Trophoblast cell (in vitro differentiated cells and primary cell): ENCODE results near the gene TBRG4.

Source experiments
- DNase-seq, 2 donors: peaks; one replicate each; pipeline ENCODE4 v3.0.0-alpha.2; 2016
- H2AFZ ChIP-seq: 2 replicates; pipeline ENCODE4 v1.6.1; 2013; ENCODE audit warnings: low read length, moderate library complexity, mild to moderate bottlenecking; ENCODE audit not compliant: insufficient read depth, poor library complexity
- H2AK5ac ChIP-seq: 2 replicates; pipeline ENCODE4 v1.6.1; 2013; ENCODE audit warnings: mild to moderate bottlenecking, low read length
- H2BK120ac ChIP-seq: 2 replicates; pipeline ENCODE4 v1.6.1; 2013; ENCODE audit warnings: low read length, mild to moderate bottlenecking, moderate library complexity; ENCODE audit not compliant: insufficient read depth, poor library complexity
- H2BK12ac ChIP-seq: 2 replicates; pipeline ENCODE4 v1.6.1; 2013; ENCODE audit warnings: mild to moderate bottlenecking, low read length, moderate library complexity
- H2BK5ac ChIP-seq: 2 replicates; pipeline ENCODE4 v1.6.1; 2013; ENCODE audit warnings: low read length, low read depth, moderate library complexity, mild to moderate bottlenecking; ENCODE audit not compliant: poor library complexity
- H3K14ac ChIP-seq: 2 replicates; pipeline ENCODE4 v1.6.1; 2013; ENCODE audit warnings: mild to moderate bottlenecking, low read length
- H3K18ac ChIP-seq: 2 replicates; pipeline ENCODE4 v1.6.1; 2013; ENCODE audit warnings: mild to moderate bottlenecking, low read length
- H3K23ac ChIP-seq: 2 replicates; pipeline ENCODE4 v1.6.1; 2013; ENCODE audit warnings: low read length
- H3K27ac ChIP-seq: 2 replicates; pipeline ENCODE4 v1.5.1; 2013; ENCODE audit warnings: low read depth, mild to moderate bottlenecking, inconsistent platforms, low read length, moderate library complexity
- H3K27me3 ChIP-seq: 2 replicates; pipeline ENCODE4 v1.6.1; 2013; ENCODE audit warnings: inconsistent platforms, mild to moderate bottlenecking, low read length, moderate library complexity; ENCODE audit not compliant: insufficient read depth
- H3K36me3 ChIP-seq, 2 experiments: 1 replicate in 1 of 2; 2 replicates in 1 of 2; pipeline ENCODE4 v1.6.1; 2013; ENCODE audit warnings: low read length in 2 of 2, mild to moderate bottlenecking in 2 of 2, moderate library complexity in 1 of 2; ENCODE audit not compliant: insufficient read depth in 2 of 2, control insufficient read depth in 1 of 2
- H3K4ac ChIP-seq: 2 replicates; pipeline ENCODE4 v1.6.1; 2013; ENCODE audit warnings: low read depth, mild to moderate bottlenecking, low read length, moderate library complexity
- H3K4me1 ChIP-seq, 2 experiments: 1 replicate in 1 of 2; 2 replicates in 1 of 2; pipeline ENCODE4 v1.6.1; 2013; ENCODE audit warnings: low read length in 2 of 2, mild to moderate bottlenecking in 2 of 2, moderate library complexity in 1 of 2; ENCODE audit not compliant: insufficient read depth in 2 of 2, control insufficient read depth in 1 of 2
- H3K4me2 ChIP-seq: 2 replicates; pipeline ENCODE4 v1.6.1; 2013; ENCODE audit warnings: inconsistent platforms, mild to moderate bottlenecking, low read length, moderate library complexity
- H3K4me3 ChIP-seq: 2 replicates; pipeline ENCODE4 v1.5.1; 2013; ENCODE audit warnings: mild to moderate bottlenecking, low read depth, low read length, inconsistent platforms
- H3K79me1 ChIP-seq: one replicate; pipeline ENCODE4 v1.6.1; 2013; ENCODE audit warnings: low read length
- H3K79me2 ChIP-seq: 2 replicates; pipeline ENCODE4 v1.6.1; 2013; ENCODE audit warnings: low read length, mild to moderate bottlenecking; ENCODE audit not compliant: control insufficient read depth, insufficient read depth, poor library complexity
- H3K9ac ChIP-seq: 2 replicates; pipeline ENCODE4 v1.6.1; 2013; ENCODE audit warnings: mild to moderate bottlenecking, low read length
- H3K9me3 ChIP-seq: 2 replicates; pipeline ENCODE4 v1.6.1; 2013; ENCODE audit warnings: low read depth, mild to moderate bottlenecking, control low read depth, inconsistent platforms, low read length; ENCODE audit not compliant: insufficient read depth
- H4K12ac ChIP-seq: 2 replicates; pipeline ENCODE4 v1.6.1; 2013; ENCODE audit warnings: low read depth, mild to moderate bottlenecking, low read length, moderate library complexity
- H4K8ac ChIP-seq: 2 replicates; pipeline ENCODE4 v1.6.1; 2013; ENCODE audit warnings: low read depth, mild to moderate bottlenecking, low read length, moderate library complexity
- H4K91ac ChIP-seq: one replicate; pipeline ENCODE4 v1.6.1; 2013; ENCODE audit warnings: low read depth, mild to moderate bottlenecking, low read length, moderate library complexity
- WGBS: extraction: QIAGEN DNeasy Blood & Tissue Kit; methylation state at CpG from one replicate; pipeline ENCODE4 v1.1.7; 2013; ENCODE audit warnings: missing lambda C conversion rate; ENCODE audit not compliant: insufficient read length, insufficient coverage; ENCODE audit errors: extremely low coverage; 5-methylcytosine and 5-hydroxymethylcytosine counted together

Gene TBRG4

DNA sequence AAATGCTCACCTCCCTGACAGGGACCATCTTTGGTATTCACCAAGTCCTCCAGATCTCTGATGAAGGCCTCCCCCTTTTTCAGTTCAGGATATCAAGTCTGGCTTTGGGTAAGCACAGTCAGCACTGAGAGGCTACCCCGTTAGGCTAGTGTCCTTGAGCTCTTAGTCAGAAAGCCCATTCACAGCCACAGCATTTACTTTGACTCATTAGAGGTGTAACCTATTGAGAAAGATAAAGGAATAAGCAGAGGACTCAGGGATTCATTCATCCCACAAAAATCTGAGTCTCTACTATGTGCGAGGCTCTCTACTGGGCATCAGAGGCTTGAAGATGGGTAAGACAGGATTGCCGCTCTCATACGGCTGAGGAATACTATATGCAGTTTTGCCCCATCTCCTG is 32.1 kb upstream of the TBRG4 start:
- Histone ChIP-seq H3K4ac (no peak overlapping the region), H2BK5ac (no peak overlapping the region), H2AK5ac (no peak overlapping the region), H3K27me3 (no peaks in the 10 kb centered on the region), H2BK12ac (no peak overlapping the region), H3K79me1 (no peaks in the 10 kb centered on the region), H4K91ac (no peak overlapping the region), H3K14ac (no peak overlapping the region), H4K12ac (no peak overlapping the region), H3K4me3 (no peak overlapping the region), H3K9me3 (peaks cover 1% of the 10 kb centered on the region), H3K18ac (no peak overlapping the region), H3K23ac (no peak overlapping the region), H3K4me1 (no peaks in the 10 kb centered on the region), H3K27ac (no peak overlapping the region), H2AFZ (no peak overlapping the region), H3K79me2 (no peaks in the 10 kb centered on the region), H3K9ac (no peak overlapping the region), H3K36me3 (no peaks in the 10 kb centered on the region), H2BK120ac (no peak overlapping the region), H4K8ac (no peak overlapping the region), H3K4me2 (no peak overlapping the region)
- DNase-seq = no peak
- WGBS = no CpG with 5 or more reads among the region's 4 CpGs

DNA sequence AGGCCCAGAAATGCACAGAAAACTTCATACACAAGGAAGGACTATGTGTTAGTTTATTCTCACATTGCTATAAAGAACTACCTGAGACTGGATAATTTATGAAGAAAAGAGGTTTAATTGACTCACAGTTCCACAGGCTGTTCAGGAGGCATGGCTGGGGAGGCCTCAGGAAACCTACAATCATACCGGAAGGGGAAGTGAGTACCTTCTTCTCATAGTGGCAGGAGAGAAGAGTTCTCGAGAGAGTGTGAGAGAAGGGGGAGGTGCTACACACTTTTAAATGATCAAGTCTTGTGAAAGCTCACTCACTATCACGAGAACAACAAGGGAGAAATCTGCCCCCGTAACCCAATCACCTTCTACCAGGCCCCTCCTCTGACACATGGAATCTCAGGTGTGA is 29.3 kb upstream of the TBRG4 start:
- Histone ChIP-seq H3K79me1 (no peaks in the 10 kb centered on the region), H2AK5ac (no peak overlapping the region), H3K14ac (no peak overlapping the region), H2BK5ac (no peak overlapping the region), H3K23ac (no peak overlapping the region), H3K36me3 (no peaks in the 10 kb centered on the region), H3K4ac (no peak overlapping the region), H2BK12ac (no peak overlapping the region), H3K9me3 (no peaks in the 10 kb centered on the region), H3K79me2 (no peaks in the 10 kb centered on the region), H3K4me1 (no peaks in the 10 kb centered on the region), H2BK120ac (no peak overlapping the region), H3K4me2 (no peak overlapping the region), H3K27me3 (no peaks in the 10 kb centered on the region), H4K12ac (no peak overlapping the region), H4K91ac (no peak overlapping the region), H3K4me3 (no peak overlapping the region), H3K27ac (no peak overlapping the region), H2AFZ (no peak overlapping the region), H4K8ac (no peak overlapping the region), H3K9ac (no peak overlapping the region), H3K18ac (no peak overlapping the region)
- no peak for DNase-seq
- no CpG with 5 or more reads among the region's 4 CpGs for WGBS

GRCh38 chr7:45138433-45139267 is 27.2 kb upstream of the TBRG4 start:
- no peaks in the 10 kb centered on the region for H3K27me3 ChIP-seq
- no peak overlapping the region for H3K4me2 ChIP-seq
- H3K36me3 ChIP-seq = no peaks in the 10 kb centered on the region
- no peak overlapping the region for H2BK12ac ChIP-seq
- no peak overlapping the region for H3K23ac ChIP-seq
- H3K4me3 ChIP-seq = no peak overlapping the region
- no peak overlapping the region for H4K8ac ChIP-seq
- no CpG with 5 or more reads among the region's 10 CpGs for WGBS
- H3K18ac ChIP-seq = no peak overlapping the region
- no peak for DNase-seq
- no peak overlapping the region for H2AK5ac ChIP-seq
- H2BK120ac ChIP-seq = no peak overlapping the region
- no peak overlapping the region for H4K91ac ChIP-seq
- H3K14ac ChIP-seq = no peak overlapping the region
- H3K79me2 ChIP-seq = no peaks in the 10 kb centered on the region
- H3K9me3 ChIP-seq = no peaks in the 10 kb centered on the region
- H3K79me1 ChIP-seq = no peaks in the 10 kb centered on the region
- H2AFZ ChIP-seq = no peak overlapping the region
- no peak overlapping the region for H2BK5ac ChIP-seq
- H3K4ac ChIP-seq = no peak overlapping the region
- H4K12ac ChIP-seq = no peak overlapping the region
- H3K9ac ChIP-seq = no peak overlapping the region
- H3K4me1 ChIP-seq = no peaks in the 10 kb centered on the region
- H3K27ac ChIP-seq = no peak overlapping the region

- Histone ChIP-seq H4K8ac (no peak overlapping the region), H3K4me3 (no peak overlapping the region), H3K14ac (no peak overlapping the region), H2BK12ac (no peak overlapping the region), H3K4me1 (no peaks in the 10 kb centered on the region), H4K91ac (no peak overlapping the region), H3K27ac (no peak overlapping the region), H3K36me3 (no peaks in the 10 kb centered on the region), H3K9ac (no peak overlapping the region), H3K4ac (no peak overlapping the region), H3K27me3 (no peaks in the 10 kb centered on the region), H3K23ac (no peak overlapping the region), H2BK5ac (no peak overlapping the region), H2AK5ac (no peak overlapping the region), H2AFZ (no peak overlapping the region), H2BK120ac (no peak overlapping the region), H3K79me1 (no peaks in the 10 kb centered on the region), H4K12ac (no peak overlapping the region), H3K79me2 (no peaks in the 10 kb centered on the region), H3K9me3 (no peaks in the 10 kb centered on the region), H3K4me2 (no peak overlapping the region), H3K18ac (no peak overlapping the region)
- WGBS = no CpG with 5 or more reads among the region's 9 CpGs
- DNase-seq = peak; percentile 47 to 91
Measured at GRCh38 chr7:45136106-45137060, 24.9 kb upstream of the TBRG4 start.
